ENCODE results near the gene GNG2.

GNG2 gene

DNA sequence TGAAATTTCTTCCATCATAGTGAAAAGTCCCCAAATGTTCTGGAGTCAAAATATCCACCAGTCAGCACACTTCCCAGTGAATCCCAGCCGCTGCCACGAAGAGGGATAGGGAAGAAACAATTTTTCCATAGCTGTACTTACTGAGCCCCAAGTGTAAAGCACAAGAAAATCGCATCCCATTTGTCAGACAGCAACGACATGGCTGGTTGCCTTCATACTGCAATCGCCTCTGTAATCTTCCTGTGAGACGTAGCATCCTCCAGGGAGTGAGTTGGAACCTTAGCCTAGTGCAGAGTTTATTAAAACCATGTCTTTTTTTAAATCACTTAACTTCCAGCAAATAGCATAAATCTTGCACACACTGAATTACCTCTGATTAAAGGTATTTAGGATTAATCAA is 56.8 kb downstream of the GNG2 start:
- no peaks in the 10 kb centered on the region for H3K27me3 ChIP-seq (ENCODE audit: insufficient read depth, low read length)
- no peaks in the 10 kb centered on the region for H3K79me2 ChIP-seq (ENCODE audit: control insufficient read depth, insufficient read depth, low read length, unreplicated experiment)
- H2AFZ ChIP-seq (ENCODE audit: low read length, unreplicated experiment): no peak overlapping the region
- no peak overlapping the region for H3K27ac ChIP-seq (ENCODE audit: low read depth, low read length)
- no peak overlapping the region for H3K4me3 ChIP-seq (ENCODE audit: low read depth, low read length)
- no peaks in the 10 kb centered on the region for H3K4me1 ChIP-seq (ENCODE audit: control insufficient read depth, insufficient read depth, low read length, unreplicated experiment)
- no peaks in the 10 kb centered on the region for H3K36me3 ChIP-seq (ENCODE audit: insufficient read depth, low read length)

DNA sequence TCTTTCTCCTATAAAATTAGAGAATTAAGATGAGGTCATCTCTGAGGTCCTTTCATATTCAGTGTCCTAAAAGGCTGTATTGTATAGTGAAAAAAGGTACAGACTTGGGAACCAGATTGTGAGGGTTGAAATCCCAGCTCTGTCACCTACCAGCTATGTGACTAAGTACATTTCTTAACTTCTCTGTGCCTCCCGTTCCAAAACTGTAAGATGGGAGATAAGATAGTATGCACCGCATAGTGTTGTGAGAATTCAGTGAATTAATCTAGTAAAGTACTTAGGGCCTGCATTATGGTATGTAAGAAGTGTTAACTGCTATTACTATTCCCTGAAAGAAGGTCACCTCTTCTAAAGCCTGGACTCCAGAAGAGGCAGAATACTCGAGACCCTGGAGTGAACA is 60.6 kb downstream of the GNG2 start:
- no peak overlapping the region for H3K27ac ChIP-seq (ENCODE audit: low read depth, low read length)
- no peak overlapping the region for H2AFZ ChIP-seq (ENCODE audit: low read length, unreplicated experiment)
- H3K4me1 ChIP-seq (ENCODE audit: control insufficient read depth, insufficient read depth, low read length, unreplicated experiment): no peaks in the 10 kb centered on the region
- H3K36me3 ChIP-seq (ENCODE audit: insufficient read depth, low read length): no peaks in the 10 kb centered on the region
- no peak overlapping the region for H3K4me3 ChIP-seq (ENCODE audit: low read depth, low read length)
- H3K27me3 ChIP-seq (ENCODE audit: insufficient read depth, low read length): no peaks in the 10 kb centered on the region
- no peaks in the 10 kb centered on the region for H3K79me2 ChIP-seq (ENCODE audit: control insufficient read depth, insufficient read depth, low read length, unreplicated experiment)

DNA sequence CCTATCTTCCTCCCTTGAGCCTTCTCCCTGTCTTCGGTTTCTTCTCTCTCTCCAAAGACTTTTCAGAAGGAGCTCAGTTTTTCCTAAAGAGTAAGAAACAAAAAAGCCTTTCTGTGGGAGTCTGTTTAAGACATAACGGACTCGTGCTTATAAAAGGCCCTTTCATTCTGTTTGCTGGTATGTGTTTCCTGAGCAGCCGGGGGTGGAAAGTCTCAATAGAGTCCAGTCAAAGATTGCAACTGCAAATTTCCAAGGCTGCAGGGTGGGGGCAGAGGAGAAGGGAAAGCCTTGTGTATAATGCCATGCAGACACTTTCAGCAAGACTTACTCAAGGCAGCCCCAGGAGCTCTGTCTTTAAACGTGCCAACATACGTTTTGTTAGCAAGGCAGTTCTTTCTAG is 62.2 kb downstream of the GNG2 start:
- Histone ChIP-seq H3K4me1 (ENCODE audit: control insufficient read depth, insufficient read depth, low read length, unreplicated experiment) (no peaks in the 10 kb centered on the region), H3K27ac (ENCODE audit: low read depth, low read length) (no peak overlapping the region), H3K79me2 (ENCODE audit: control insufficient read depth, insufficient read depth, low read length, unreplicated experiment) (no peaks in the 10 kb centered on the region), H2AFZ (ENCODE audit: low read length, unreplicated experiment) (no peak overlapping the region), H3K4me3 (ENCODE audit: low read depth, low read length) (no peak overlapping the region), H3K27me3 (ENCODE audit: insufficient read depth, low read length) (no peaks in the 10 kb centered on the region), H3K36me3 (ENCODE audit: insufficient read depth, low read length) (no peaks in the 10 kb centered on the region)

DNA sequence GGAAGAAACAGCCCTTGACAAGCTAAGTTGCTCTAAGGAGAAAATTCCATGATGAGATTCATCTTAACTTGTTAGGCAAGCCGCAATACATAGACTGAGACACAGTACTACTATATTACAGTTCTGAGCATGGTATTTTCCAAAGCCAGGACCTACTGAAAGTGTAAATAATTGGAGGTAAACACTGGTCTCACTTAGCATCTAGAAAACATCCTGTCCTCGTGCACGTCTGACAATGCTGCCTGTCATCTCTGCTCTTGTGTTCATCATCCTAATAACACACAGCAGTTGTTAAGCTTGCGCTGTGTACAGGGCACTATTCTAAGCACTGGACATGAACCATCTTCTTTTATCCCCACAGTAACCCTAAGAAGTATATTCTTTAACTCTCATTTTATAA is 64.2 kb downstream of the GNG2 start:
- Histone ChIP-seq H3K79me2 (ENCODE audit: control insufficient read depth, insufficient read depth, low read length, unreplicated experiment) (no peaks in the 10 kb centered on the region), H3K4me3 (ENCODE audit: low read depth, low read length) (no peak overlapping the region), H3K27me3 (ENCODE audit: insufficient read depth, low read length) (no peaks in the 10 kb centered on the region), H3K4me1 (ENCODE audit: control insufficient read depth, insufficient read depth, low read length, unreplicated experiment) (peaks cover 6% of the 10 kb centered on the region), H3K27ac (ENCODE audit: low read depth, low read length) (no peak overlapping the region), H3K36me3 (ENCODE audit: insufficient read depth, low read length) (no peaks in the 10 kb centered on the region), H2AFZ (ENCODE audit: low read length, unreplicated experiment) (no peak overlapping the region)

DNA sequence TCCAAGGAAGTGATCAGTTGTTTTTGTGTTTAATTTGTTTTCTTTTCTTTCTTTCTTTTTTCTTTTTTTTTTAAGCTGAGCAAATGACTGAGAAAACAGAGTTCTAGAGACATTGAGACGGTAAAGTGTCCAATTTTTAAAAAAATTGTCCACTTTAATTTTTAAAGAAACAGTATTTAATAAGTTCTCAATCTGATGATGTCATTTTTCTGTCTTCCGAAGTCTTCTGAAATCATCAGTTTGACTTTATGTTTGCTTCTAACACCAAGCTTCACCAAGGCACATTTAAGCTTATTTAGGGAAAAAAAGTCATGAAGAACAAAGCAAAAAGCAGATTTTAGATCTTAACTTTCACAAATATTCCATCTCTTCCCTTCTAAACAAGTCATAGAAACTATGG is 65.6 kb downstream of the GNG2 start:
- Histone ChIP-seq H3K4me3 (ENCODE audit: low read depth, low read length) (no peak overlapping the region), H3K4me1 (ENCODE audit: control insufficient read depth, insufficient read depth, low read length, unreplicated experiment) (peaks cover 6% of the 10 kb centered on the region), H3K79me2 (ENCODE audit: control insufficient read depth, insufficient read depth, low read length, unreplicated experiment) (no peaks in the 10 kb centered on the region), H2AFZ (ENCODE audit: low read length, unreplicated experiment) (no peak overlapping the region), H3K36me3 (ENCODE audit: insufficient read depth, low read length) (no peaks in the 10 kb centered on the region), H3K27ac (ENCODE audit: low read depth, low read length) (no peak overlapping the region), H3K27me3 (ENCODE audit: insufficient read depth, low read length) (no peaks in the 10 kb centered on the region)

DNA sequence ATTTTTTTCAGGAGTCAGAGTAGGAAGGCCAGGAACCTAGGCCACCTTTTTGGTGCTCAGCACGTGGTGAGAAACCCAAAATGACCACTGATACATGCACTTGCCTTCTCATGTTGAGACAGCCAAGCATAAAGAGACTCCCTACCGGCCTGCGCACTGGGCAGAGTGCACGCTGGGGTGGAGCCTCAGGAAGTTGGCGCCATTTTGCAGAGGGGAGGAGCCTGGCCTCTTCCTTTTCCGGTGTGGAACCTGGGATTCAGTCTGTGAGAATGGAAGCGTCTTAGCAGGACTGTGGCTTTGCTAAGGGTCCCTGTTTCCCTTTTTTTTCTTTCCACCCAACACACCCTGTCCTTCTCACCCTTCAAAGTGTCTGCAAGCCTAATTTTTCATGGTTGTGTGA is 66.0 kb downstream of the GNG2 start:
- Histone ChIP-seq H2AFZ (ENCODE audit: low read length, unreplicated experiment) (no peak overlapping the region), H3K4me3 (ENCODE audit: low read depth, low read length) (no peak overlapping the region), H3K36me3 (ENCODE audit: insufficient read depth, low read length) (no peaks in the 10 kb centered on the region), H3K27ac (ENCODE audit: low read depth, low read length) (no peak overlapping the region), H3K4me1 (ENCODE audit: control insufficient read depth, insufficient read depth, low read length, unreplicated experiment) (peaks cover 6% of the 10 kb centered on the region), H3K27me3 (ENCODE audit: insufficient read depth, low read length) (no peaks in the 10 kb centered on the region), H3K79me2 (ENCODE audit: control insufficient read depth, insufficient read depth, low read length, unreplicated experiment) (no peaks in the 10 kb centered on the region)

DNA sequence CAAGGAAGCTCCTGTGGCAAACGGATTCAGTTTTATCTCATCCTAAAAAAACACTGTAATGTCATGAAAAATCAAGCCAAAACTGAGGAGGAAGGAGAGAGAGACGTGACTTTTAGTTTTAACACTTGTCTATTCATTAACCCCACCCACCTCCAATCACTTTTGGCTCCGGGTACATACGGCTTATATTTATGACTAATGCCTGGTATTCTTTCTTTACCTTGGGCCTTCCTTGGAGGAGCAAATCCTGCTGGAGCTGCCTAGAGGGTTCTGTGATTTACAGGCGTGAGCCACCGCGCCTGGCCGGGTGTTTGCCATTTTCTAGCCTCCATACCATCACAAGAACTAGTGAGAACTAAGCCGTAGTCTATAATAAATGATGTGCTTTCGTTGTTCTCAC is 68.2 kb downstream of the GNG2 start:
- H3K27ac ChIP-seq (ENCODE audit: low read depth, low read length): no peak overlapping the region
- no peaks in the 10 kb centered on the region for H3K36me3 ChIP-seq (ENCODE audit: insufficient read depth, low read length)
- H3K4me1 ChIP-seq (ENCODE audit: control insufficient read depth, insufficient read depth, low read length, unreplicated experiment): peaks cover 6% of the 10 kb centered on the region
- no peaks in the 10 kb centered on the region for H3K27me3 ChIP-seq (ENCODE audit: insufficient read depth, low read length)
- H3K79me2 ChIP-seq (ENCODE audit: control insufficient read depth, insufficient read depth, low read length, unreplicated experiment): no peaks in the 10 kb centered on the region
- no peak overlapping the region for H2AFZ ChIP-seq (ENCODE audit: low read length, unreplicated experiment)
- no peak overlapping the region for H3K4me3 ChIP-seq (ENCODE audit: low read depth, low read length)

DNA sequence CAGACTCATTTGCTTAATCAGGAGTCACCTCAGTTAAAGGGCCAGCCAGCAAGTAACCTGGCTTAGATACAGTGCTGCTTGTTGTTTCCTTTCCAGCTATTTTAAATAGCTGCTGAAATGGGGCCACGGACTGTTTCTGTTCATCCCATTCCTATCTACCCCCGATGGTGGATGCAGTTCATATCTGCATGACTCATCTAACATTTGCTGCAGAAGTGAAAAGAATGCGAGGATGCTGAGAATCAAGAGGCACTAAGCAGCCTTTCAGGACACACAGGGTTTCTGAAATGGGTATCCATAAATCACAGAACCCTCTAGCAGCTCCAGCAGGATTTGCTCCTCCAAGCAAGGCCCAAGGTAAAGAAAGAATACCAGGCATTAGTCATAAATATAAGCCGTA is 68.8 kb downstream of the GNG2 start:
- H3K4me3 ChIP-seq (ENCODE audit: low read depth, low read length): no peak overlapping the region
- no peaks in the 10 kb centered on the region for H3K27me3 ChIP-seq (ENCODE audit: insufficient read depth, low read length)
- no peak overlapping the region for H3K27ac ChIP-seq (ENCODE audit: low read depth, low read length)
- no peak overlapping the region for H2AFZ ChIP-seq (ENCODE audit: low read length, unreplicated experiment)
- H3K79me2 ChIP-seq (ENCODE audit: control insufficient read depth, insufficient read depth, low read length, unreplicated experiment): no peaks in the 10 kb centered on the region
- peaks cover 6% of the 10 kb centered on the region for H3K4me1 ChIP-seq (ENCODE audit: control insufficient read depth, insufficient read depth, low read length, unreplicated experiment)
- no peaks in the 10 kb centered on the region for H3K36me3 ChIP-seq (ENCODE audit: insufficient read depth, low read length)

DNA sequence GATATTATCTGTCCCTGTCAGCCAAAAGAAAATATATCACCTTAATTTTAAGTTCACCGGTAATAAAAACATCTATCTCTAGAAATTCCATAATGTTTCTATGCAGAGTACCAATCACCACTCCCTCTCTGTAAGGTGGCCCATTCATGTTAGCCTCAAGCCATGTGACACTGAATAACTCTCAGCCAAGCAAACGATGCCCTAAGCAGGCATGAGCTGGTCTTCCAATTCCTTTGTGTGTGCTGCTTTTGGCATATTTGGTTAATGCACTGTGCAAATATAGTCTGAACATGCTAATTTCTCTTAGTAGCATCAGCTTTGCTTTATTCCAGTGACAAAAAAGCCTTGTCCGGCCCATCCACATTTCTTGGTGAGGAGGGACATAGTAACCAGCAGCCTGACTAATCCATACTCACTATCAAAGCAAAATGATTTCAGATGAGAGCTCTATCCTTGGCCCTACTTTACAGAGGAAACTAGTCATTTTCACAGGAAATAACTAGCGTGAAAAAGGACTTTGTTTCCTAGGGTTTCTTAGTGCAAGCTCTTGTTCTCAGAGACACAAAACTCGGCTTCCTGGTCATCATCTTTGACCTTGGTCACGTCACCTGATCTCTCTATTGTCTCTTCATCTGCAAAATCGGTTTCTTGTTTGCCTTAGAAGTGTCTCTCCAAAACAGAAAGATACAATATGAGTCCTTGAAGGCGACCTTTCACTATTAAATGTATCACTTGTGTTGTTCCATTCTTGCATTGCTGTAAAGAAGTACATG is 69.7 kb downstream of the GNG2 start:
- Histone ChIP-seq H3K27me3 (ENCODE audit: insufficient read depth, low read length) (no peaks in the 10 kb centered on the region), H3K27ac (ENCODE audit: low read depth, low read length) (no peak overlapping the region), H3K4me3 (ENCODE audit: low read depth, low read length) (no peak overlapping the region), H3K4me1 (ENCODE audit: control insufficient read depth, insufficient read depth, low read length, unreplicated experiment) (peaks cover 6% of the 10 kb centered on the region), H3K36me3 (ENCODE audit: insufficient read depth, low read length) (no peaks in the 10 kb centered on the region), H3K79me2 (ENCODE audit: control insufficient read depth, insufficient read depth, low read length, unreplicated experiment) (no peaks in the 10 kb centered on the region), H2AFZ (ENCODE audit: low read length, unreplicated experiment) (no peak overlapping the region)

DNA sequence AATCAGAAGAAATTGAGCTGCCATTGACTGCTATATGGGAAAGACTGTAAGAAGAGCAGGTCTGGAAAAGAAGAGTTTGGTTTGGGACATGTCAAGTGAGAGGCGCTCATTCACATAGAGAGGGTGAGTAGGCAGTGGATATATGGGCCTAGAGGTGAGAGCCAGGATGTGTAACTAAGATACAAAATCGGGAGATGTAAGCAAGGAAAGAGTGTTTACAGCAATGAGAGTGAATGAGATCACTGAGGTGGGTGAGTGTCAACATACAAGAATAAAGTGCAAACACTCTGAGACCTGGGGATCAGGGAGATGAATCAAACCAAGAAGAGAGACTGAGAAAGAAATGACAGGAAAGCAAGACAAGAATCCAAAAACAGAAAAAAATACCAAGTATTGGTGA is 70.9 kb downstream of the GNG2 start:
- H3K4me3 ChIP-seq (ENCODE audit: low read depth, low read length): no peak overlapping the region
- H3K4me1 ChIP-seq (ENCODE audit: control insufficient read depth, insufficient read depth, low read length, unreplicated experiment): peaks cover 6% of the 10 kb centered on the region

DNA sequence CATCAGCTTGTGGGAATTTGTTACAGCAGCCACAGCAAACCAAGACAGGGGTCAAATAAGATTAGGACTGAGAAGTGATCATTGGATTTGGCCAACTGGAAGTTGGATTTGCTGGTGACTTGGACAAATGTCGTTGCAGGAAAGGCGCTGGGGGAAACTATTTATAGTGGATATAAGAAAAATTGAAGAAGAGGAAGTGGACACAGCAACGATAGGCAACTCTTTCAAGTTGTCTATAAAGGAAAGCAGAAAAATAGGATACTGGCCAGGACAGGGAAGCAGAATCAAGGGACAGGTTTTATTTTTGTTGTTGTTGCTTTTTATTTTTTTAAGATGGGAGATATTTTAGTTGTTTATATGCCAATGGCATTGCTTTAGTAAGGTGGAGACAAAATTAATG is 72.8 kb downstream of the GNG2 start:
- H3K4me1 ChIP-seq (ENCODE audit: control insufficient read depth, insufficient read depth, low read length, unreplicated experiment): peaks cover 6% of the 10 kb centered on the region
- H3K36me3 ChIP-seq (ENCODE audit: insufficient read depth, low read length): no peaks in the 10 kb centered on the region
- no peak overlapping the region for H3K4me3 ChIP-seq (ENCODE audit: low read depth, low read length)
- no peak overlapping the region for H3K27ac ChIP-seq (ENCODE audit: low read depth, low read length)
- no peaks in the 10 kb centered on the region for H3K27me3 ChIP-seq (ENCODE audit: insufficient read depth, low read length)
- no peak overlapping the region for H2AFZ ChIP-seq (ENCODE audit: low read length, unreplicated experiment)
- no peaks in the 10 kb centered on the region for H3K79me2 ChIP-seq (ENCODE audit: control insufficient read depth, insufficient read depth, low read length, unreplicated experiment)

More for the DNA sequence above, 70.9 kb downstream of the GNG2 start:
- Histone ChIP-seq H3K27me3 (ENCODE audit: insufficient read depth, low read length) (no peaks in the 10 kb centered on the region), H3K36me3 (ENCODE audit: insufficient read depth, low read length) (no peaks in the 10 kb centered on the region), H3K79me2 (ENCODE audit: control insufficient read depth, insufficient read depth, low read length, unreplicated experiment) (no peaks in the 10 kb centered on the region), H2AFZ (ENCODE audit: low read length, unreplicated experiment) (no peak overlapping the region), H3K27ac (ENCODE audit: low read depth, low read length) (no peak overlapping the region)

Data from ACC112 (cell line).